ENCODE measurements around the gene WNT11.

- TF ChIP-seq EZH2 (IDR thresholded peaks at IDR 0.05; ENCODE audit: insufficient read depth, poor library complexity, severe bottlenecking) (no peak), EZH2phosphoT487 (IDR thresholded peaks at IDR 0.05; ENCODE audit: insufficient read depth, low read depth) (no peak)
Measured at GRCh38 chr11:76239483-76240160, 33.3 kb upstream of the WNT11 start.

All from GM23248 (cell line).